GM19193 (cell line): Measurements from ENCODE around the gene ADSS1.
A peak's percentile ranks its signal among the peaks of the same experiment; 100 is the strongest.

Experiments
- POLR2A ChIP-seq: IDR thresholded peaks from 4 replicates; pipeline ENCODE4 v1.6.1; 2011; ENCODE audit not compliant: insufficient read depth, insufficient read length; ENCODE audit errors: extremely low read depth

Gene ADSS1

DNA sequence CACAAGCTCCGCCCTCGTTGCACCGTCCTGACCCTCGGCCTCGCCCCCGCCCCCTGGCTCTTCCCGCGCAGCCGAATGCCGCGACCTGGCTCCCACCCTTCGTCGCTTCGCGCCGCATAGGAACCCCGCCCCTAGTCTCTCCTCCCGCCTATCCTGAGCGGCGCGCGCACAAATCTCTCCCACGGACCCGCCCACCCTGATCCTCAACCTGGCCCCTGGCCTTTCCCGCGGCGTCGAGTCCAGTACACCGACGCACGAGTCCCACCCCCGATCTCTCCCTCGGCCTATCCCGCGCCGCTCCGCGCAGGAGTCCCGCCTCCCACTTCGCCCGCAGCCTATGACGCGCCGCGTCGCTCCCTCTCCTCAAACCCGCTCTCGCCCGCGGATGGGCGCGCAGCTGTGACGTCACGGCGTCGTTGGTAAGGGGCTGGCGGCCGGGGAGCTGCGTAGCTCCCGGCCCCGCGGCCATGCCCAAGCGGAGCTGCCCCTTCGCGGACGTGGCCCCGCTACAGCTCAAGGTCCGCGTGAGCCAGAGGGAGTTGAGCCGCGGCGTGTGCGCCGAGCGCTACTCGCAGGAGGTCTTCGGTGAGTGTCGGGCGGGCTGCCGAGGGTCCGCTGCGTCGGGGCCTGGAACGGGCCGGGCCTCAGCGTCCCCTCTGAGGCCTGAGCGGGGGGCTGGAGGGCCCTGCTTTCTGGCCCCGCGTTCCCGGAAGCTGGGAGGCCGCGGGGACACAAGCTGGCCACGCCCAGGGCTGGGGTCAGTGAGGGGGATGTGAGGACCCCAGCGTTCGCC, 28.9 kb downstream of the ADSS1 start, which contains the start of gene SIVA1:
TSS of gene SIVA1 (plus strand) at position 413 of the 793 bp plus-strand sequence. CDS start at position 468, 55 bp downstream.
- TF ChIP-seq POLR2A = peak; percentile 76

DNA sequence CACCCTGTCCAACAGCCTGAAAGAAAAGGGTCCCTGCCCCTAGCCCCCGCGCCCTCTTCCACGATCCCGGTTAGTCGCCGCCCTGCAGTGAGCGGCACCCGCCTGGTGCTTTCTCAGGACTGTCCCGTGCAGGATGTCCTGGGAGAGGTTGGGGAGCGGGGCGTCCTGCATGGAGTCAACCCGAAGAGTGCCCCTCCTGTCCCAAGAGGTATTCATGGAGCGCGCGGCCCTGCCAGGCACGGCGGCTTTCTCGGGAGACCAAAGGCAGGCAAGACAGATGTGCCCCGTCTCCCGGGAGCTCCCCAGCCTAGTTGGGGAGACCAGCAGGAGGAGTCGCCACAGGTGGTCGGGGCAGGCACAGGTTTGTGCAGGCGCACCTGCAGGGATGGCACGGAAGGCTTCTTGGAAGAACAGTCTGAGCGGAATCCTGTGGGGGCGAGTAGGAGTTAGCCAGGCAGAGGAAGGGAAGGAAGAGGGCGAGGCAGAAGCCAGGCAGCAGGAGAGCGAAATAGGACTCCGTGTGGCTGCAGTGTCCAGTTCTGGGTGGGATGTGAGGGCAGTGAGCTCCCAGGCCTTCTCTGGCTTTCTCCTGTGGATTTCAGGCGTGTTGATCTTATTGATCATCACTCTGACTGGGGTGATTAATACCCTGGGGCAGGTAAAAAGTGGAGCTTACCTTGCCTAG, 29.6 kb downstream of the ADSS1 start:
- TF ChIP-seq POLR2A = no peak

GRCh38 chr14:104754213-104754851, 30.3 kb downstream of the ADSS1 start:
- TF ChIP-seq POLR2A = no peak

DNA sequence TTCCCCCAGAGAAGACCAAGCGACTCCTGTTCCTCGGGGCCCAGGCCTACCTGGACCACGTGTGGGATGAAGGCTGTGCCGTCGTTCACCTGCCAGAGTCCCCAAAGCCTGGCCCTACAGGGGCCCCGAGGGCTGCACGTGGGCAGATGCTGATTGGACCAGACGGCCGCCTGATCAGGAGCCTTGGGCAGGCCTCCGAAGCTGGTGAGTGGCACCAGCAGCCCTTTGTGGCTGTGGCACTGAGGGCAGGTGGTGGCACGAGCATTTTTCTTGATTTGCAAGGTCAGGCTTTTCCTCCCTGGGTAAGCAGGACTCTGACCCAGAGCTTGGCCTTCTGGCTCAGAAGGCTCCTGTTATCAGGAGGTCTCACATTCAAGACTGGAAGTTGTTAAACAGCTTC, 31.6 kb downstream of the ADSS1 start:
- TF ChIP-seq POLR2A = no peak

DNA sequence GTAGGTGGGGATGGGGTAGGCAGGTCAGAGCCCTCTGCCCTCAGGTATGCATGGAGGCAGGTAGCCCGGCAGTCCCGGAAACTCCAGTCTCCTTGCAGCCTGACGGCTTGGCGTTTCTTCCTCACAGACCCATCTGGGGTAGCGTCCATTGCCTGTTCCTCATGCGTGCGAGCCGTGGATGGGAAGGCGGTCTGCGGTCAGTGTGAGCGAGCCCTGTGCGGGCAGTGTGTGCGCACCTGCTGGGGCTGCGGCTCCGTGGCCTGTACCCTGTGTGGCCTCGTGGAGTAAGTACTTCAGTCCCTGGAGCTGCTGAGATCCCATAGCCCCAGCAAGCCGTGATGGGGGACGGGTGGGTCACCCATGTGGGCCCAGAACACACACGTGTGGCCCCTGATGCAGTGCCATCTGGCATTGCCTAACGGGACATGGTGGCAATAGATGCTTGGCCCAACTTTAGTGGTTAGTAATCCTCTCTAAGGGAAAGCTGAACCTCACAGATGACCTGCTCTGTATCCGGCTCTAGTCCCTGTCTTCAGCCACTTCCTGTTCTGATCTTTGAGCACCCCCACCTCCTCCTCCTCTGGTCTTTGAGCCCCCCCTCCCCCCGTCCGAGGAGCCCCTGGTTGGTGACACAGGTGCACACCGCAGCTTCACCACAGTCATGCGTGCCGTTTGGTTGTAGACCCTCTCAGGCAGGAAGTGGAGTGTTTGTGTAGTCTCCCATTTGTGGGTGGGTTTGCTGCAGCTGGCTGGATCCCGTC, 32.6 kb downstream of the ADSS1 start:
- no peak for TF ChIP-seq POLR2A

DNA sequence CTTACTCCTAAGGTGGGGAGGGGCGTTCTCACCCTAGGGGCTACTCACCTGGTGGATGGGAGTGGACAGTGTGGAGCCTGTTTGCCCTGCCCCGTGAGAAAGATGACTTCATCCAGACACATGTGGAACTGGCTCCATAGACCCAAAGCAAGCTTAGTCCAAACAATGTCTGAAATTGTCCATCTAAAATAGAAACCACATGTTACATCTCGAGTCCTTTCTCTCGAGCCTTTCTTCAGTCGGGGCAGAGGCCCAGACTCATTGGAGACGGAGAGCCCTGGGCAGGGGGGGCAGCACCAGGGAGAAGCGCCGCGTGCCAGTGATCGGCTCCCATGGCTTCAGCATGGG, 33.2 kb downstream of the ADSS1 start:
- TF ChIP-seq POLR2A = no peak

- TF ChIP-seq POLR2A = no peak
Observed at GRCh38 chr14:104757681-104758392, 33.8 kb downstream of the ADSS1 start.

- TF ChIP-seq POLR2A = no peak
Observed at GRCh38 chr14:104758981-104759969, 35.2 kb downstream of the ADSS1 start.

DNA sequence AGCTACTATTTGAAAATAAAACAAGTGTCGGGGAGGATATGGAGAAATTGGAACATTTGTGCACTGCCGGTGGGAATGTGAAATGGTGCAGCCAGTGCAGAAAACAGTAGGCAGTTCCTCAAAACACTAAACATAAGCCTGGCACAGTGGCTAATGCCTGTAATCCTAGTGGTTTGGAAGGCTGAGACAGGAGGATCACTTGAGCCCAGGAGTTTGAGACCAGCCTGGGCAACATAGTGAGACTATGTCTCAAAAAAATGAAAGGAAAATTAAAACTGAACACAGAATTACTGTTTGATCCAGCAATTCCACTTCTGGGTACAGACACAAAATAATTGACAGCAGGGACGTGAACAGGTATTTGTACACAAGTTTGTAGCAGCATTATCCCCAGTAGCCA, 41.5 kb downstream of the ADSS1 start:
- no peak for TF ChIP-seq POLR2A

GRCh38 chr14:104766256-104766862, 42.3 kb downstream of the ADSS1 start:
- no peak for TF ChIP-seq POLR2A

- no peak for TF ChIP-seq POLR2A
Observed at GRCh38 chr14:104766863-104767633, 43.0 kb downstream of the ADSS1 start.

DNA sequence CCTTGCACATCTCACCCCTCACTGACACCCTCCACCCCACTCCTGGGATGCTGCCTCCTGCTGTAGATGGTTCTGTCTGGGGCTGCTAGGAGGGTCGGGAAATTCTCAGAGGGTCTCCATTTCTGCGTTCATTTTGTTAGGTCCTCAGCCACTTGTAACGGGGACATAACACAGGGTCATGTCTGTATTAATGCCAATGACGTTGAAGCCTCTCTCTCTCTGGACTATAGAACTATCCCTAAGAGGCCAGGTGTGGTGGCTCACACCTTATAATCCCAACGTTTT, 43.5 kb downstream of the ADSS1 start:
- no peak for TF ChIP-seq POLR2A
